GM12878 (cell line): ENCODE results near the gene ITPKB. TPM values are rescaled to one million over a fixed set of nuclear protein-coding genes. Genes with fewer than 3 reads are reported as not detected.

Source experiments
- BCL11A ChIP-seq: IDR thresholded peaks from 2 replicates; pipeline ENCODE4 v1.6.1; 2011; ENCODE audit warnings: low read depth, low read length
- BHLHE40 ChIP-seq, 2 experiments: fragments of 450-650 bp in 1 of 2; IDR thresholded peaks; 2 replicates each; pipeline ENCODE4 v1.6.1; 2011 to 2017; ENCODE audit warnings: low read depth in 2 of 2, borderline replicate concordance in 1 of 2, improper control_type of control experiment in 1 of 2, low read length in 1 of 2, mild to moderate bottlenecking in 1 of 2
- CBX3 ChIP-seq: fragments of 200-600 bp; sonication (generic); IDR thresholded peaks from 2 replicates; pipeline ENCODE4 v1.6.1; 2016; ENCODE audit warnings: low read depth, borderline replicate concordance
- CREB1 ChIP-seq: IDR thresholded peaks from 2 replicates; pipeline ENCODE4 v1.6.1; 2012; ENCODE audit warnings: low read depth, mild to moderate bottlenecking, inconsistent platforms
- EED ChIP-seq: sonication (generic); IDR thresholded peaks from 2 replicates; pipeline ENCODE4 v1.6.1; 2016; ENCODE audit warnings: antibody characterized with exemption, low read depth
- EGR1 ChIP-seq, 2 experiments: IDR thresholded peaks; 1 replicate in 1 of 2; 2 replicates in 1 of 2; pipeline ENCODE4 v1.6.1; 2011 to 2012; ENCODE audit warnings: low read depth in 2 of 2, low read length in 2 of 2, borderline replicate concordance in 1 of 2, mild to moderate bottlenecking in 1 of 2, moderate library complexity in 1 of 2
- FOXK2 ChIP-seq: fragments of 450-650 bp; IDR thresholded peaks from 2 replicates; pipeline ENCODE4 v1.6.1; 2017; ENCODE audit warnings: mild to moderate bottlenecking, moderate library complexity
- GATAD2B ChIP-seq: fragments of 450-650 bp; conservative IDR thresholded peaks from 2 replicates; pipeline ENCODE4 v1.6.1; 2017; ENCODE audit warnings: low read depth, mild to moderate bottlenecking, moderate library complexity
- HDAC2 ChIP-seq: fragments of 200-600 bp; sonication (generic); IDR thresholded peaks from 2 replicates; pipeline ENCODE4 v1.6.1; 2017
- IRF4 ChIP-seq: IDR thresholded peaks from 2 replicates; pipeline ENCODE4 v1.6.1; 2011; ENCODE audit warnings: low read depth, low read length
- KLF5 ChIP-seq: fragments of 450-650 bp; IDR thresholded peaks from 2 replicates; pipeline ENCODE4 v1.6.1; 2014; ENCODE audit warnings: mild to moderate bottlenecking; ENCODE audit not compliant: partially characterized antibody
- RAD21 ChIP-seq: IDR thresholded peaks from 2 replicates; pipeline ENCODE4 v1.6.1; 2011; ENCODE audit warnings: mild to moderate bottlenecking, low read depth, low read length, moderate library complexity; ENCODE audit not compliant: insufficient read depth
- RAD51 ChIP-seq: fragments of 450-650 bp; IDR thresholded peaks from 2 replicates; pipeline ENCODE4 v1.6.1; 2016; ENCODE audit warnings: moderate library complexity, mild to moderate bottlenecking, inconsistent platforms
- SREBF2 ChIP-seq: IDR thresholded peaks from 2 replicates; pipeline ENCODE4 v1.6.1; 2012; ENCODE audit warnings: mild to moderate bottlenecking, low read length
- TAF1 ChIP-seq: IDR thresholded peaks from 2 replicates; pipeline ENCODE4 v1.6.1; 2011; ENCODE audit warnings: mild to moderate bottlenecking, low read depth, low read length, borderline replicate concordance
- TARDBP ChIP-seq: IDR thresholded peaks from 2 replicates; pipeline ENCODE4 v1.6.1; 2016; ENCODE audit warnings: borderline replicate concordance
- TBL1XR1 ChIP-seq: IDR thresholded peaks from 2 replicates; pipeline ENCODE4 v1.6.1; 2012; ENCODE audit warnings: low read depth, low read length, improper control_type of control experiment
- ZNF274 ChIP-seq: IDR thresholded peaks from one replicate; pipeline ENCODE4 v1.8.0; 2011; ENCODE audit not compliant: insufficient read length, insufficient read depth
- ZNF622 ChIP-seq: fragments of 450-650 bp; IDR thresholded peaks from 2 replicates; pipeline ENCODE4 v1.6.1; 2017; ENCODE audit warnings: mild to moderate bottlenecking, inconsistent platforms
- polyA plus RNA-seq, 11 experiments: library from polyadenylated mRNA; depleted of rRNA in 4 of 11; unstranded in 6 of 11; stranded (reverse) in 5 of 11; fragments of >200 nt; fragmentation: Nextera tagmentation in 4 of 11; fragmentation: Illumina TruSeq in 1 of 11; extraction: Ambion mirVana in 4 of 11; extraction: Trizol in 1 of 11; gene quantifications; 1 replicate in 1 of 11; 2 replicates in 10 of 11; pipeline versions ENCODE4 v1.2.1 to v1.2.3, GENCODE V29; 2011 to 2016; ENCODE audit warnings: inconsistent platforms in 2 of 11, missing spikeins in 2 of 11, low read depth in 1 of 11
- total RNA-seq, 4 experiments: library from RNA; depleted of rRNA in 3 of 4; stranded (reverse); fragments of >200 nt in 3 of 4; fragmentation: Illumina TruSeq in 1 of 4; extraction: Trizol in 1 of 4; gene quantifications; 2 replicates each; pipeline versions ENCODE4 v1.2.1 to v1.2.3, GENCODE V29; 2013 to 2021
- TF ChIP-seq, protein P1 (sequence below): fragments of 450-650 bp; IDR thresholded peaks from 2 replicates; pipeline ENCODE4 v1.6.1; 2017; ENCODE audit warnings: borderline replicate concordance
- TF ChIP-seq, protein P2 (sequence below): IDR thresholded peaks from 2 replicates; pipeline ENCODE4 v1.6.1; 2012; ENCODE audit warnings: low read depth, low read length, improper control_type of control experiment
- TF ChIP-seq, protein P3 (sequence below): fragments of 450-650 bp; IDR thresholded peaks from 2 replicates; pipeline ENCODE4 v1.6.1; 2017; ENCODE audit warnings: mild to moderate bottlenecking, low read depth, inconsistent platforms; ENCODE audit not compliant: poor library complexity, severe bottlenecking
- TF ChIP-seq, protein P4 (sequence below): fragments of 450-650 bp; IDR thresholded peaks from 2 replicates; pipeline ENCODE4 v1.6.1; 2017; ENCODE audit warnings: mild to moderate bottlenecking, moderate library complexity
- TF ChIP-seq, protein P5 (sequence below): IDR thresholded peaks from 2 replicates; pipeline ENCODE4 v1.6.1; 2012; ENCODE audit warnings: low read depth, low read length, improper control_type of control experiment

The ITPKB gene
- total and polyA plus RNA-seq, 10 of the 15 experiments (the other 5 are each of a cell fraction or from before 2014, with no cell fraction given), result 1.3 to 38.7 (median 12.9) TPM

DNA sequence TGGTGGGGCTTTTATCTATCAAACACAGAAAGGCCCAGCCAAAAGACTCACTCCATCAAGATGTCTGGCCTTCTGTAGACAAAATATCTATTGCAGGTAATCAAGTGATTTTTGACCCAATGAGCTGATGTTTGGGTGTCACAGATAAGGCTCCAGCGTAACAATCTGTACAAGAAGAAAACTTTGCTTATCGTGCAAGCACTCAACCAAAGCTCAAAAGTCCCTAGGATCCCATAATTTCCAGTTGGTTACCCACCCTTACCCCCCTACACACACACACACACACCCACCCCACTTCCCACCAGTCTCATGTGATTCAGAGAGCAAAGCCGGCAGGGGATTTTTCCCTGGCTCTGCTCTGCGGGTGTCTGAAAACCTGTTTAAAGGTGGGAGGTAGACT lies 5.8 kb downstream of the ITPKB start (continued):
- TF ChIP-seq KLF5, result no peak
- TF ChIP-seq, protein P1, sequence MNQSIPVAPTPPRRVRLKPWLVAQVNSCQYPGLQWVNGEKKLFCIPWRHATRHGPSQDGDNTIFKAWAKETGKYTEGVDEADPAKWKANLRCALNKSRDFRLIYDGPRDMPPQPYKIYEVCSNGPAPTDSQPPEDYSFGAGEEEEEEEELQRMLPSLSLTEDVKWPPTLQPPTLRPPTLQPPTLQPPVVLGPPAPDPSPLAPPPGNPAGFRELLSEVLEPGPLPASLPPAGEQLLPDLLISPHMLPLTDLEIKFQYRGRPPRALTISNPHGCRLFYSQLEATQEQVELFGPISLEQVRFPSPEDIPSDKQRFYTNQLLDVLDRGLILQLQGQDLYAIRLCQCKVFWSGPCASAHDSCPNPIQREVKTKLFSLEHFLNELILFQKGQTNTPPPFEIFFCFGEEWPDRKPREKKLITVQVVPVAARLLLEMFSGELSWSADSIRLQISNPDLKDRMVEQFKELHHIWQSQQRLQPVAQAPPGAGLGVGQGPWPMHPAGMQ, result no peak
- TF ChIP-seq ZNF274, result no peak
- TF ChIP-seq, protein P2, sequence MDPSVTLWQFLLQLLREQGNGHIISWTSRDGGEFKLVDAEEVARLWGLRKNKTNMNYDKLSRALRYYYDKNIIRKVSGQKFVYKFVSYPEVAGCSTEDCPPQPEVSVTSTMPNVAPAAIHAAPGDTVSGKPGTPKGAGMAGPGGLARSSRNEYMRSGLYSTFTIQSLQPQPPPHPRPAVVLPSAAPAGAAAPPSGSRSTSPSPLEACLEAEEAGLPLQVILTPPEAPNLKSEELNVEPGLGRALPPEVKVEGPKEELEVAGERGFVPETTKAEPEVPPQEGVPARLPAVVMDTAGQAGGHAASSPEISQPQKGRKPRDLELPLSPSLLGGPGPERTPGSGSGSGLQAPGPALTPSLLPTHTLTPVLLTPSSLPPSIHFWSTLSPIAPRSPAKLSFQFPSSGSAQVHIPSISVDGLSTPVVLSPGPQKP, result no peak
- TF ChIP-seq BHLHE40 (IDR thresholded peaks at IDR 0.05; ENCODE audit: borderline replicate concordance in 1 of 2, low read depth in 2 of 2, low read length in 1 of 2), result peak; percentile 23 to 47; a peak in 1 of 4 replicates
- TF ChIP-seq, protein P3, sequence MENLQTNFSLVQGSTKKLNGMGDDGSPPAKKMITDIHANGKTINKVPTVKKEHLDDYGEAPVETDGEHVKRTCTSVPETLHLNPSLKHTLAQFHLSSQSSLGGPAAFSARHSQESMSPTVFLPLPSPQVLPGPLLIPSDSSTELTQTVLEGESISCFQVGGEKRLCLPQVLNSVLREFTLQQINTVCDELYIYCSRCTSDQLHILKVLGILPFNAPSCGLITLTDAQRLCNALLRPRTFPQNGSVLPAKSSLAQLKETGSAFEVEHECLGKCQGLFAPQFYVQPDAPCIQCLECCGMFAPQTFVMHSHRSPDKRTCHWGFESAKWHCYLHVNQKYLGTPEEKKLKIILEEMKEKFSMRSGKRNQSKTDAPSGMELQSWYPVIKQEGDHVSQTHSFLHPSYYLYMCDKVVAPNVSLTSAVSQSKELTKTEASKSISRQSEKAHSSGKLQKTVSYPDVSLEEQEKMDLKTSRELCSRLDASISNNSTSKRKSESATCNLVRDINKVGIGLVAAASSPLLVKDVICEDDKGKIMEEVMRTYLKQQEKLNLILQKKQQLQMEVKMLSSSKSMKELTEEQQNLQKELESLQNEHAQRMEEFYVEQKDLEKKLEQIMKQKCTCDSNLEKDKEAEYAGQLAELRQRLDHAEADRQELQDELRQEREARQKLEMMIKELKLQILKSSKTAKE, result no peak
- TF ChIP-seq TAF1, result 0 out of 2 replicates have a peak, but pooled peaks have one; percentile 23
- no peak for TF ChIP-seq FOXK2
- no peak for TF ChIP-seq SREBF2
- peak; percentile 23; the same call in 1 of the 2 replicates for TF ChIP-seq CREB1
- no peak for TF ChIP-seq CBX3
- TF ChIP-seq, protein P4, sequence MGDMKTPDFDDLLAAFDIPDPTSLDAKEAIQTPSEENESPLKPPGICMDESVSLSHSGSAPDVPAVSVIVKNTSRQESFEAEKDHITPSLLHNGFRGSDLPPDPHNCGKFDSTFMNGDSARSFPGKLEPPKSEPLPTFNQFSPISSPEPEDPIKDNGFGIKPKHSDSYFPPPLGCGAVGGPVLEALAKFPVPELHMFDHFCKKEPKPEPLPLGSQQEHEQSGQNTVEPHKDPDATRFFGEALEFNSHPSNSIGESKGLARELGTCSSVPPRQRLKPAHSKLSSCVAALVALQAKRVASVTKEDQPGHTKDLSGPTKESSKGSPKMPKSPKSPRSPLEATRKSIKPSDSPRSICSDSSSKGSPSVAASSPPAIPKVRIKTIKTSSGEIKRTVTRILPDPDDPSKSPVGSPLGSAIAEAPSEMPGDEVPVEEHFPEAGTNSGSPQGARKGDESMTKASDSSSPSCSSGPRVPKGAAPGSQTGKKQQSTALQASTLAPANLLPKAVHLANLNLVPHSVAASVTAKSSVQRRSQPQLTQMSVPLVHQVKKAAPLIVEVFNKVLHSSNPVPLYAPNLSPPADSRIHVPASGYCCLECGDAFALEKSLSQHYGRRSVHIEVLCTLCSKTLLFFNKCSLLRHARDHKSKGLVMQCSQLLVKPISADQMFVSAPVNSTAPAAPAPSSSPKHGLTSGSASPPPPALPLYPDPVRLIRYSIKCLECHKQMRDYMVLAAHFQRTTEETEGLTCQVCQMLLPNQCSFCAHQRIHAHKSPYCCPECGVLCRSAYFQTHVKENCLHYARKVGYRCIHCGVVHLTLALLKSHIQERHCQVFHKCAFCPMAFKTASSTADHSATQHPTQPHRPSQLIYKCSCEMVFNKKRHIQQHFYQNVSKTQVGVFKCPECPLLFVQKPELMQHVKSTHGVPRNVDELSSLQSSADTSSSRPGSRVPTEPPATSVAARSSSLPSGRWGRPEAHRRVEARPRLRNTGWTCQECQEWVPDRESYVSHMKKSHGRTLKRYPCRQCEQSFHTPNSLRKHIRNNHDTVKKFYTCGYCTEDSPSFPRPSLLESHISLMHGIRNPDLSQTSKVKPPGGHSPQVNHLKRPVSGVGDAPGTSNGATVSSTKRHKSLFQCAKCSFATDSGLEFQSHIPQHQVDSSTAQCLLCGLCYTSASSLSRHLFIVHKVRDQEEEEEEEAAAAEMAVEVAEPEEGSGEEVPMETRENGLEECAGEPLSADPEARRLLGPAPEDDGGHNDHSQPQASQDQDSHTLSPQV, result no peak
- TF ChIP-seq GATAD2B, result 0 out of 2 replicates have a peak, but pooled peaks have one; percentile 6
- TF ChIP-seq EED, result peak; percentile 46; the same call in 1 of the 2 replicates
- TF ChIP-seq RAD21, result no peak
- TF ChIP-seq ZNF622, result no peak
- TF ChIP-seq BCL11A, result peak; percentile 46; the same call in 1 of the 2 replicates
- no peak for TF ChIP-seq HDAC2
- no peak for TF ChIP-seq RAD51
- TF ChIP-seq, protein P5, sequence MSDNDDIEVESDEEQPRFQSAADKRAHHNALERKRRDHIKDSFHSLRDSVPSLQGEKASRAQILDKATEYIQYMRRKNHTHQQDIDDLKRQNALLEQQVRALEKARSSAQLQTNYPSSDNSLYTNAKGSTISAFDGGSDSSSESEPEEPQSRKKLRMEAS, result no peak
- no peak for TF ChIP-seq TBL1XR1
- no peak for TF ChIP-seq TARDBP
- TF ChIP-seq IRF4, result no peak
- 0 out of 3 replicates have a peak, but pooled peaks of 1 of the 2 experiments have one; percentile 34 for TF ChIP-seq EGR1 (IDR thresholded peaks at IDR 0.05; ENCODE audit: borderline replicate concordance in 1 of 2, low read depth in 2 of 2, low read length in 2 of 2)
